Stimulated activated CD4-positive, alpha-beta T cell treated with anti-CD3 and anti-CD28 coated beads, Interleukin-4, amount 100 ng/mL, for 48 hours (primary cell): ENCODE data around the gene FBXO44.

Experiments used
- DNase-seq, 2 donors: peaks; one replicate each; pipeline ENCODE4 v3.0.0-alpha.2; 2020; ENCODE audit warnings: low read depth in 2 of 2

FBXO44 gene

DNA sequence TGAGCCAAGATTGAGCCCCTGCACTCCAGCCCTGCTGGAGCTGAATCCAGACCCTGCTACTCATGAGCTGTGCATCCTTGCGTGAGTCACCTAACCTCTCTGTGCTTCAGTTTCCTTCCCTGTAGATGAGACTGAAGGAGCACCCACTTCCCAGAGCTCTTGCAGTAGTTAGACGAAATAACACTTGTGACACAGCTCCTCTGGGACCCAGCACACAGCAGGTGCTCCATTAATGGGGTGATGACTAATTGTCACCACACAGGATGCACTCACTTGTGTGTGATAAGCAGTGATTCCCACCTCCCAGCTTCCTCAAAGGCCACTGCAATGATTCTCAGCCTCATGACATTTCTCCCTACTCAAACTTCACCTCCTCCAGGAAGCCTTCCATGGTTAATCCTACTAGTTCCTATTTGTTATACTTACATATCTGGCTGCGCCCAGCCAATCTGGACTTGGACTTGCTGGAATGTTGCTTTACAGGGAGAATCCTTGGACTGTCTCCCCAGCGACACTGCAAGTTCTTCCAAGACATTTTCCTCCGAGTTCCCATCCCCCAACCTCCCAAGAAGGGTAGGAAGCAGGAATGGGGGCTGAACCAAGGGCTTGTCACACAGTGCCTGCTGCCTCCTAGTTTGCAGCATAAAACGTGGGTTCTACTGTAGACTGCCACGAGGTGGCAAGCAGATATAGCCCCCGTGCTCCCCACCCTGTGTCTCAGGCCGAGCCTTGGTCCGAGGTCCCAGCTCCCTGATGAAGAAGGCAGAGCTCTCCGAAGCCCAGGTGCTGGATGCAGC, 54.1 kb downstream of the FBXO44 start:
- DNase-seq = no peak

DNA sequence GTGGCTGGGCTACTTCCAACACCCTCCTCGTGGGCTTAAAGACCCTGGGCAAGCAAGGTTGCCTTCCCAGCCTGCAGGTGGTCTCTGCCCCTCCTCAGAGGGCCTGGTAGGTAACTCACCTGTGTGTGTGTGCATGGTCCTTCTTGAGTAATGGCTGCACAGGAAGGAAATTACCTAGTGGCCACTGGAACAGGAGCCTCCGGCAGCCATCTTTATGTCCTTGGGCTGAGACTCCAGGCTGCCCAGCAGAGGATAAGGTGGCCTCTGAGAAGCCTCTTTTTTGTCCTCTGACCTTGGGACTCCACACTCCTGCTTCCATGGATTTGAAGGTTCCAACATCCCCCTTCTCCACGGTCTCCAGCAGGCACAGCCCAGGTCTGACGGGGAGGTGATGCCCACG, 56.8 kb downstream of the FBXO44 start:
- no peak for DNase-seq

DNA sequence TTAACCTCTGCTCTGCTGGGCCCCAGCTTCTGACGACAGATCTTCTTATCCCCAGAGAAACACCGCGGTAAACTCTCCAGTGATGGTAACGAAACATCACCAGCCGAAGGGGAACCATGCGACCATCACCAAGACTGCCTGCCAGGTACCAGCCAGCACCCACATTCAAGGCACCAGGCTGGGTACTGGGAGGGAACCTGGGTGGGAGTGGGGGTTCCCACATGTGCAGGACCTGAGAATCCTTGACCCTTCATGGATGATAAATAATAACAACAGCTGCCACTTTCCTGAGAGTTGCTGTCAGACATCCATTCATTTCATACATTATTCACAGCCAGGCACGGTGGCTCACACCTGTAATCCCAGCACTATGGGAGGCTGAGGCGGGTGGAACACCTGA, 57.6 kb downstream of the FBXO44 start:
- DNase-seq = no peak
